PC-3 (cell line): Measurements from ENCODE around the gene OPA3. TPM values are rescaled to one million over a fixed set of nuclear protein-coding genes. Genes with fewer than 3 reads are reported as not detected.

Experiments used
- ATAC-seq: fragments of 200-7000 bp; cut with Tn5 transposase; 2 replicates; pipeline ENCODE4 v1.9.1; 2020; ENCODE audit warnings: mild to moderate bottlenecking, moderate library complexity
- BruUV-seq: library from RNA; stranded (reverse); fragments of 400-500 nt; replicated peaks from 2 replicates; lab custom pipeline; 2021; lab: Mats Ljungman, UMichigan
- CTCF ChIA-PET: fragments of 300-600 bp; sonication (Branson Sonifier 250); formaldehyde crosslinking; loops from one replicate; lab custom pipeline; 2022; ENCODE audit warnings: antibody characterized with exemption; lab: Charles Lee
- POLR2A ChIA-PET: fragments of 300-600 bp; sonication (Branson Sonifier 250); formaldehyde crosslinking; loops from one replicate; lab custom pipeline; 2022; ENCODE audit warnings: antibody characterized with exemption; ENCODE audit not compliant: unreplicated experiment; lab: Charles Lee
- DNase-seq: peaks from one replicate; pipeline ENCODE4 v3.0.0-alpha.2; 2015
- H2AFZ ChIP-seq: fragments of 300-600 bp; sonication (generic); 2 replicates; pipeline ENCODE4 v1.6.0; 2016; ENCODE audit warnings: antibody characterized with exemption, low read length
- H3F3A ChIP-seq: fragments of 300-600 bp; sonication (generic); one replicate; pipeline ENCODE4 v1.6.0; 2017; ENCODE audit warnings: antibody characterized with exemption, low read length, control low read depth, mild to moderate bottlenecking; ENCODE audit not compliant: unreplicated experiment
- H3K27ac ChIP-seq: fragments of 300-600 bp; sonication (generic); 2 replicates; pipeline ENCODE4 v1.5.1; 2016; ENCODE audit warnings: mild to moderate bottlenecking, low read length
- H3K27me3 ChIP-seq: fragments of 300-600 bp; sonication (generic); 2 replicates; pipeline ENCODE4 v1.6.1; 2016; ENCODE audit warnings: low read length, mixed read lengths
- H3K36me3 ChIP-seq: fragments of 300-600 bp; sonication (generic); 2 replicates; pipeline ENCODE4 v1.6.1; 2016; ENCODE audit warnings: low read depth, mixed run types, low read length, mixed read lengths
- H3K4me1 ChIP-seq: fragments of 300-600 bp; sonication (generic); 2 replicates; pipeline ENCODE4 v1.5.1; 2016; ENCODE audit warnings: low read length; ENCODE audit not compliant: insufficient read depth
- H3K4me2 ChIP-seq: fragments of 300-600 bp; sonication (generic); 2 replicates; pipeline ENCODE4 v1.6.0; 2016; ENCODE audit warnings: low read length
- H3K4me3 ChIP-seq: fragments of 300-600 bp; sonication (generic); 2 replicates; pipeline ENCODE4 v1.5.1; 2016; ENCODE audit warnings: mild to moderate bottlenecking, low read length, mixed read lengths
- H3K79me2 ChIP-seq: fragments of 300-600 bp; sonication (generic); 2 replicates; pipeline ENCODE4 v1.6.1; 2017; ENCODE audit warnings: low read length, mixed read lengths
- H3K9ac ChIP-seq: fragments of 300-600 bp; sonication (generic); 2 replicates; pipeline ENCODE4 v1.6.0; 2016; ENCODE audit warnings: mild to moderate bottlenecking, low read length
- H3K9me2 ChIP-seq: fragments of 300-600 bp; sonication (generic); replicated peaks from 2 replicates; pipeline ENCODE4 v1.6.1; 2016; ENCODE audit warnings: mixed run types, low read length, mixed read lengths
- H3K9me3 ChIP-seq: fragments of 300-600 bp; sonication (generic); 2 replicates; pipeline ENCODE4 v1.6.1; 2016; ENCODE audit warnings: low read length, mixed read lengths
- H4K20me1 ChIP-seq: fragments of 300-600 bp; sonication (generic); 2 replicates; pipeline ENCODE4 v1.6.1; 2016; ENCODE audit warnings: low read length, mixed read lengths
- CTCF ChIP-seq: fragments of 300-600 bp; sonication (generic); conservative IDR thresholded peaks from 2 replicates; pipeline ENCODE4 v1.5.1; 2017; ENCODE audit warnings: antibody characterized with exemption, low read depth, mild to moderate bottlenecking, low read length
- EZH2 ChIP-seq: fragments of 300-600 bp; sonication (generic); IDR thresholded peaks from one replicate; pipeline ENCODE4 v1.6.1; 2017; ENCODE audit warnings: antibody characterized with exemption, mild to moderate bottlenecking, low read length; ENCODE audit not compliant: unreplicated experiment
- EZH2phosphoT487 ChIP-seq: fragments of 300-600 bp; sonication (generic); IDR thresholded peaks from 2 replicates; pipeline ENCODE4 v1.6.1; 2018; ENCODE audit warnings: mild to moderate bottlenecking, antibody characterized with exemption, low read length, borderline replicate concordance
- intact Hi-C: fragments of 100-400 bp; cut with micrococcal nuclease; formaldehyde crosslinking; loops from 2 replicates; pipeline ENCODE4 v1.9.0; 2023
- total RNA-seq: library from RNA; depleted of rRNA; stranded (reverse); fragments of >200 nt; gene quantifications from 2 replicates; pipeline ENCODE4 v1.2.3, GENCODE V29; 2014

The OPA3 gene
- total RNA-seq, 1 experiment from 2014 or later: 9.4 TPM

DNA sequence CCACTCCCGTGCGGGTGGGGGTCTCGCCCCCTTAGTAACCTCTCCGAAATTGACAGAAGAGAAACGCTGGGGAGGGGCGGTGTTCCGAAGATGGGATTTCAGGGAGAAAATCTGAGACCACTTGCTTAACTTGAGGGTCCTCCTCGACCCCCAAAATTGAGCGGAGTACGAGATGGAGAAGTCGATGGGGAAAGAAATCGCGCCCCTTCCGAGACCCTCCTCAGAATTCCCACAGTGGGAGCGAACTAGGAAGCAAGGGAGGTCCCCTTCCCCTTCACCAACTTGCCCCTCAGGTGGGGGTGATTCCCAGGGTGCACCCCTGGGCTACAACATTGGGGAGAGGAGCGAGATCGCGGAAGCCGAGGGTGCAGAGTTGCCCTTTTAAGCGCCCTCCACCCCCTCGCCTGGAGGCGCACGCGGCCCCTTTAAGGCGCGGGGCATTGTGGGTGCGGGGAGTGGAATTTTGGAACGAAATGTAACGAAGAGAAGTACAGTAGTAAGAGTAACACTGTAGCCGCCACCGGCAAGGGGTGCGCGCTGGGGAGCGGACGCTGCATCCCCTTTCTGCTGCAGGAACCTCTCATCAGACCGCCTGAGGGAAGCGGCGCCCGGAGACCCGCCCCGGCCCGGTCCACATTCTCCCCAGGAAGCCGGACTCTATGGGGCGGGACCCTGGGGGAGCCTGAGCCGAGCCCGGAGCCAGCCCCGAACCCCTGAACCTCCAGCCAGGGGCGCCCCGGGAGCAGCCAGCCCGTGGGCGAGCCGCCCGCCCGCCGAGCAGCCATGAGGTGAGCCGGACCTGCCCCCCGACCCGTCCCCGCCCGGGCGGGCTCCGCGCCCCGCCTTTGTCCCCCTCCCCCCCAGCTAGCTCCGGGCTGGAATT, 77.4 kb downstream of the OPA3 start, which contains the start of gene VASP:
TSS of gene VASP (plus strand) at position 491 of the 883 bp plus-strand sequence. CDS start at position 784, 293 bp downstream.
- Histone ChIP-seq H3K27me3 (no peaks in the 10 kb centered on the region), H3K4me1 (peaks cover 21% of the 10 kb centered on the region), H3K36me3 (no peaks in the 10 kb centered on the region), H3K4me2 (peak within 1 kb of the TSS; percentile 99), H3K9me2 (no peaks in the 10 kb centered on the region), H3F3A (no peaks in the 10 kb centered on the region), H2AFZ (peak within 1 kb of the TSS; percentile 86), H3K27ac (peak within 1 kb of the TSS; percentile 79), H4K20me1 (peaks cover 8% of the 10 kb centered on the region; the same call in 1 of the 2 replicates), H3K79me2 (peaks cover 53% of the 10 kb centered on the region), H3K9me3 (no peaks in the 10 kb centered on the region), H3K4me3 (peak within 1 kb of the TSS; percentile 99), H3K9ac (peak within 1 kb of the TSS; percentile 90)
- intact Hi-C loops: no loop called here
- TF ChIP-seq CTCF (no peak), EZH2phosphoT487 (no peak), EZH2 (no peak)
- peak; percentile 86 for DNase-seq
- ATAC-seq: peak; percentile 47
- CTCF ChIA-PET: no interaction called here
- no TSS peak for BruUV-seq
- POLR2A ChIA-PET: no interaction called here

DNA sequence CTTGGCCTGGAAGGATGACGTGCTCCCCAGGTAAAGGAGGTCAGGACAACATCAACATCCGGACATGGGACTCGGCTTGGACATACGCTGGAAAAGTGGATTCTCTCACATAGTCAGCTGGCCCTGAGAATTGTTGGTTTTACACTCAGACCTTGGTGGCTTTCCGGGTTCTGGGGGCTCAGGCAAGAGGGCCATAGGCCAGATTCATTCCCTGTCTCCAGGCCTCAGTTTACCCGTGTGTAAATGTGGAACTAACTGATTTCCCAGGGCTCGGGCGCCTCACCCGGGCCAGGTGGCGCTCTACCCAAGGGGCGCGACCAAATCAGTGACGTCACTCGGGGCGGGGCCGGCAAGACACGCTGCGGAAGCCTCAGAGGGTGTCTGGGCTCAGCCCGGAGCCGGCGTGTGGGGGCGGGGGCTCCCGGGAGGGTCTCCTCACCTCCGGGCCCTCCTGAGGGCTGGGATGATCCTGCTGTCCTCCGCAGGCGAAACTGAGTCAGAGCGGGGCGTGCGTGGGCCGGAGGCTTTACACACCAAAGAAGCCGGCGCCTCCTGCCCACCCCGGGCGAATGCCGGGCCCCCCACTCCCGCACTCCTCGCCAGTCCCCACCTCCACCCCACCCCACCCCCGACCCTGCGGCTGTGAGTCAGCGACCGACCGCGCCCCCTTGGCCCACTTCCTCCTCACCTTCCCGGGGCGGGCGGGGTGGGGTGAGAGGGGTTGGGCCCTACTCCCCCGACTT, 78.2 kb downstream of the OPA3 start:
- no TSS peak for BruUV-seq
- H3K27me3 ChIP-seq: no peaks in the 10 kb centered on the region
- DNase-seq (peak; percentile 86), ATAC-seq (peak; percentile 70)
- H3K4me2 ChIP-seq: peak overlapping the region; percentile 99
- intact Hi-C loops: no loop called here
- peak; percentile 67 for TF ChIP-seq CTCF
- no peak for TF ChIP-seq EZH2
- H3K9me2 ChIP-seq: no peaks in the 10 kb centered on the region
- H3K9me3 ChIP-seq: no peaks in the 10 kb centered on the region
- H3K79me2 ChIP-seq: peaks cover 45% of the 10 kb centered on the region
- H3K36me3 ChIP-seq: no peaks in the 10 kb centered on the region
- ChIA-PET CTCF (interaction anchor here (1.5 kb wide), 1 partner anchor 135 kb away, joined by 4 read pairs; no protein-coding TSS in a partner anchor), POLR2A (no interaction called here)
- H3K27ac ChIP-seq: peak overlapping the region; percentile 79
- H3F3A ChIP-seq: no peaks in the 10 kb centered on the region
- H2AFZ ChIP-seq: peak overlapping the region; percentile 86
- peak overlapping the region; percentile 90 for H3K9ac ChIP-seq
- peaks cover 21% of the 10 kb centered on the region for H3K4me1 ChIP-seq
- peak overlapping the region; percentile 99 for H3K4me3 ChIP-seq
- H4K20me1 ChIP-seq: peaks cover 8% of the 10 kb centered on the region; the same call in 1 of the 2 replicates
